ENCODE results near the gene TANGO2.
A peak's percentile ranks its signal among the peaks of the same experiment; 100 is the strongest.

The TANGO2 gene

GRCh38 chr22:19982991-19983578 lies 37.8 kb upstream of the TANGO2 start:
- no peak overlapping the region for H3K9ac ChIP-seq (ENCODE audit: low read length)
- H4K12ac ChIP-seq (ENCODE audit: low read depth, low read length), result no peak overlapping the region
- H3K36me3 ChIP-seq (ENCODE audit: control insufficient read depth in 1 of 2, insufficient read depth in 2 of 2, low read length in 2 of 2), result peaks cover 4 to 10% of the 10 kb centered on the region in 2 experiments
- H3K79me2 ChIP-seq (ENCODE audit: control insufficient read depth, insufficient read depth, low read length, poor library complexity), result peaks cover 2% of the 10 kb centered on the region
- H2AK5ac ChIP-seq (ENCODE audit: low read length), result no peak overlapping the region
- no CpG with 5 or more reads among the region's 8 CpGs for WGBS (ENCODE audit: extremely low coverage, insufficient coverage, insufficient read length)
- no peak overlapping the region for H3K14ac ChIP-seq (ENCODE audit: low read length)
- no peak overlapping the region for H2BK12ac ChIP-seq (ENCODE audit: low read length)
- H3K27me3 ChIP-seq (ENCODE audit: insufficient read depth, low read length), result no peaks in the 10 kb centered on the region
- no peak overlapping the region for H3K27ac ChIP-seq (ENCODE audit: low read depth, low read length)
- no peak overlapping the region for H3K4me3 ChIP-seq (ENCODE audit: low read depth, low read length)
- peaks cover 13 to 14% of the 10 kb centered on the region in 2 experiments for H3K4me1 ChIP-seq (ENCODE audit: control insufficient read depth in 1 of 2, insufficient read depth in 2 of 2, low read length in 2 of 2)
- H4K91ac ChIP-seq (ENCODE audit: low read depth, low read length), result no peak overlapping the region
- no peak overlapping the region for H2BK5ac ChIP-seq (ENCODE audit: low read depth, low read length, poor library complexity)
- H3K18ac ChIP-seq (ENCODE audit: low read length), result no peak overlapping the region
- no peak overlapping the region for H2BK120ac ChIP-seq (ENCODE audit: insufficient read depth, low read length, poor library complexity)
- no peak for DNase-seq
- H3K4ac ChIP-seq (ENCODE audit: low read depth, low read length), result no peak overlapping the region
- H3K9me3 ChIP-seq (ENCODE audit: insufficient read depth, low read depth, low read length), result no peaks in the 10 kb centered on the region
- H3K79me1 ChIP-seq (ENCODE audit: low read length), result no peaks in the 10 kb centered on the region
- H2AFZ ChIP-seq (ENCODE audit: insufficient read depth, low read length, poor library complexity), result no peak overlapping the region
- no peak overlapping the region for H4K8ac ChIP-seq (ENCODE audit: low read depth, low read length)
- H3K4me2 ChIP-seq (ENCODE audit: low read length), result no peak overlapping the region
- H3K23ac ChIP-seq (ENCODE audit: low read length), result no peak overlapping the region

GRCh38 chr22:19983741-19984140 lies 37.2 kb upstream of the TANGO2 start:
- peak overlapping the region; percentile 19 for H3K18ac ChIP-seq (ENCODE audit: low read length)
- DNase-seq, result no peak
- H3K79me1 ChIP-seq (ENCODE audit: low read length), result no peaks in the 10 kb centered on the region
- H3K4me2 ChIP-seq (ENCODE audit: low read length), result no peak overlapping the region
- no peak overlapping the region for H4K12ac ChIP-seq (ENCODE audit: low read depth, low read length)
- H3K79me2 ChIP-seq (ENCODE audit: control insufficient read depth, insufficient read depth, low read length, poor library complexity), result peaks cover 2% of the 10 kb centered on the region
- H3K23ac ChIP-seq (ENCODE audit: low read length), result no peak overlapping the region
- no peak overlapping the region for H2AFZ ChIP-seq (ENCODE audit: insufficient read depth, low read length, poor library complexity)
- no peak overlapping the region for H3K27ac ChIP-seq (ENCODE audit: low read depth, low read length)
- no peak overlapping the region for H4K91ac ChIP-seq (ENCODE audit: low read depth, low read length)
- H2BK120ac ChIP-seq (ENCODE audit: insufficient read depth, low read length, poor library complexity), result peak overlapping the region; percentile 3
- no peak overlapping the region for H4K8ac ChIP-seq (ENCODE audit: low read depth, low read length)
- H2BK5ac ChIP-seq (ENCODE audit: low read depth, low read length, poor library complexity), result no peak overlapping the region
- peaks cover 4 to 7% of the 10 kb centered on the region in 2 experiments for H3K36me3 ChIP-seq (ENCODE audit: control insufficient read depth in 1 of 2, insufficient read depth in 2 of 2, low read length in 2 of 2)
- H2AK5ac ChIP-seq (ENCODE audit: low read length), result peak overlapping the region; percentile 19
- no peak overlapping the region for H3K9ac ChIP-seq (ENCODE audit: low read length)
- no peaks in the 10 kb centered on the region for H3K27me3 ChIP-seq (ENCODE audit: insufficient read depth, low read length)
- H3K14ac ChIP-seq (ENCODE audit: low read length), result no peak overlapping the region
- H3K4ac ChIP-seq (ENCODE audit: low read depth, low read length), result no peak overlapping the region
- H2BK12ac ChIP-seq (ENCODE audit: low read length), result no peak overlapping the region
- WGBS (ENCODE audit: extremely low coverage, insufficient coverage, insufficient read length), result no CpG with 5 or more reads among the region's 5 CpGs
- H3K4me3 ChIP-seq (ENCODE audit: low read depth, low read length), result no peak overlapping the region
- no peaks in the 10 kb centered on the region for H3K9me3 ChIP-seq (ENCODE audit: insufficient read depth, low read depth, low read length)
- peaks cover 13 to 14% of the 10 kb centered on the region in 2 experiments for H3K4me1 ChIP-seq (ENCODE audit: control insufficient read depth in 1 of 2, insufficient read depth in 2 of 2, low read length in 2 of 2)

- H3K27ac ChIP-seq (ENCODE audit: low read depth, low read length), result no peak overlapping the region
- no peak overlapping the region for H4K12ac ChIP-seq (ENCODE audit: low read depth, low read length)
- no peak overlapping the region for H3K4ac ChIP-seq (ENCODE audit: low read depth, low read length)
- H3K18ac ChIP-seq (ENCODE audit: low read length), result peak overlapping the region; percentile 10
- peak; percentile 60 to 78 for DNase-seq
- no peak overlapping the region for H2BK120ac ChIP-seq (ENCODE audit: insufficient read depth, low read length, poor library complexity)
- no peak overlapping the region for H4K91ac ChIP-seq (ENCODE audit: low read depth, low read length)
- H2AFZ ChIP-seq (ENCODE audit: insufficient read depth, low read length, poor library complexity), result no peak overlapping the region
- H3K4me3 ChIP-seq (ENCODE audit: low read depth, low read length), result no peak overlapping the region
- H3K79me1 ChIP-seq (ENCODE audit: low read length), result no peaks in the 10 kb centered on the region
- peaks cover 2 to 4% of the 10 kb centered on the region in 2 experiments for H3K36me3 ChIP-seq (ENCODE audit: control insufficient read depth in 1 of 2, insufficient read depth in 2 of 2, low read length in 2 of 2)
- no peaks in the 10 kb centered on the region for H3K27me3 ChIP-seq (ENCODE audit: insufficient read depth, low read length)
- H3K9me3 ChIP-seq (ENCODE audit: insufficient read depth, low read depth, low read length), result no peaks in the 10 kb centered on the region
- H2AK5ac ChIP-seq (ENCODE audit: low read length), result no peak overlapping the region
- peaks cover 13 to 14% of the 10 kb centered on the region in 2 experiments for H3K4me1 ChIP-seq (ENCODE audit: control insufficient read depth in 1 of 2, insufficient read depth in 2 of 2, low read length in 2 of 2)
- no peak overlapping the region for H3K4me2 ChIP-seq (ENCODE audit: low read length)
- peaks cover 2% of the 10 kb centered on the region for H3K79me2 ChIP-seq (ENCODE audit: control insufficient read depth, insufficient read depth, low read length, poor library complexity)
- H4K8ac ChIP-seq (ENCODE audit: low read depth, low read length), result no peak overlapping the region
- H2BK12ac ChIP-seq (ENCODE audit: low read length), result no peak overlapping the region
- WGBS (ENCODE audit: extremely low coverage, insufficient coverage, insufficient read length), result no CpG with 5 or more reads among the region's 19 CpGs
- no peak overlapping the region for H2BK5ac ChIP-seq (ENCODE audit: low read depth, low read length, poor library complexity)
- H3K23ac ChIP-seq (ENCODE audit: low read length), result no peak overlapping the region
- H3K9ac ChIP-seq (ENCODE audit: low read length), result no peak overlapping the region
- H3K14ac ChIP-seq (ENCODE audit: low read length), result no peak overlapping the region
Observed at GRCh38 chr22:19984201-19984753, 36.6 kb upstream of the TANGO2 start.

- H3K4me3 ChIP-seq (ENCODE audit: low read depth, low read length), result no peak overlapping the region
- H3K4me1 ChIP-seq (ENCODE audit: control insufficient read depth in 1 of 2, insufficient read depth in 2 of 2, low read length in 2 of 2), result peaks cover 13 to 14% of the 10 kb centered on the region in 2 experiments
Observed at GRCh38 chr22:19984851-19985811, 35.8 kb upstream of the TANGO2 start.

More at GRCh38 chr22:19984851-19985811, 35.8 kb upstream of the TANGO2 start:
- no peak overlapping the region for H3K4me2 ChIP-seq (ENCODE audit: low read length)
- no peak for DNase-seq
- no peak overlapping the region for H3K27ac ChIP-seq (ENCODE audit: low read depth, low read length)
- H3K79me1 ChIP-seq (ENCODE audit: low read length), result no peaks in the 10 kb centered on the region
- H3K18ac ChIP-seq (ENCODE audit: low read length), result no peak overlapping the region
- H3K23ac ChIP-seq (ENCODE audit: low read length), result no peak overlapping the region
- H4K91ac ChIP-seq (ENCODE audit: low read depth, low read length), result no peak overlapping the region
- peaks cover 0 to 4% of the 10 kb centered on the region in 2 experiments for H3K36me3 ChIP-seq (ENCODE audit: control insufficient read depth in 1 of 2, insufficient read depth in 2 of 2, low read length in 2 of 2)
- H3K9ac ChIP-seq (ENCODE audit: low read length), result no peak overlapping the region
- no peak overlapping the region for H2BK120ac ChIP-seq (ENCODE audit: insufficient read depth, low read length, poor library complexity)
- no peak overlapping the region for H3K4ac ChIP-seq (ENCODE audit: low read depth, low read length)
- peaks cover 2% of the 10 kb centered on the region for H3K79me2 ChIP-seq (ENCODE audit: control insufficient read depth, insufficient read depth, low read length, poor library complexity)
- no peak overlapping the region for H2BK5ac ChIP-seq (ENCODE audit: low read depth, low read length, poor library complexity)
- H2AK5ac ChIP-seq (ENCODE audit: low read length), result no peak overlapping the region
- no peaks in the 10 kb centered on the region for H3K9me3 ChIP-seq (ENCODE audit: insufficient read depth, low read depth, low read length)
- H4K8ac ChIP-seq (ENCODE audit: low read depth, low read length), result no peak overlapping the region
- no peak overlapping the region for H2BK12ac ChIP-seq (ENCODE audit: low read length)
- H3K27me3 ChIP-seq (ENCODE audit: insufficient read depth, low read length), result no peaks in the 10 kb centered on the region
- no CpG with 5 or more reads among the region's 11 CpGs for WGBS (ENCODE audit: extremely low coverage, insufficient coverage, insufficient read length)
- H3K14ac ChIP-seq (ENCODE audit: low read length), result no peak overlapping the region
- no peak overlapping the region for H2AFZ ChIP-seq (ENCODE audit: insufficient read depth, low read length, poor library complexity)
- H4K12ac ChIP-seq (ENCODE audit: low read depth, low read length), result no peak overlapping the region
